ENCODE measurements around the gene SCRN2.

SCRN2 gene

GRCh38 chr17:47871048-47871447, 30.0 kb upstream of the SCRN2 start:
- DNase-seq, result no peak

- DNase-seq, result no peak
Measured at GRCh38 chr17:47870056-47870455, 29.0 kb upstream of the SCRN2 start.

- DNase-seq, result no peak
Measured at GRCh38 chr17:47869114-47869513, 28.0 kb upstream of the SCRN2 start.

GRCh38 chr17:47867813-47868533, 26.9 kb upstream of the SCRN2 start:
- no peak for DNase-seq

- DNase-seq, result no peak
Measured at GRCh38 chr17:47866941-47867340, 25.9 kb upstream of the SCRN2 start.

- no peak for DNase-seq
Measured at GRCh38 chr17:47864791-47865216, 23.7 kb upstream of the SCRN2 start.

- DNase-seq, result no peak
Measured at GRCh38 chr17:47862621-47863440, 21.8 kb upstream of the SCRN2 start.

GRCh38 chr17:47860386-47860785, 19.3 kb upstream of the SCRN2 start:
- no peak for DNase-seq

GRCh38 chr17:47857551-47858455, 16.7 kb upstream of the SCRN2 start:
- no peak for DNase-seq

- DNase-seq, result no peak
Measured at GRCh38 chr17:47856830-47857229, 15.8 kb upstream of the SCRN2 start.

- no peak for DNase-seq
Measured at GRCh38 chr17:47855737-47856136, 14.7 kb upstream of the SCRN2 start.

GRCh38 chr17:47853616-47854015, 12.5 kb upstream of the SCRN2 start:
- DNase-seq, result no peak

- DNase-seq, result no peak
Measured at GRCh38 chr17:47852113-47852949, 11.3 kb upstream of the SCRN2 start.

- DNase-seq, result no peak
Measured at GRCh38 chr17:47851764-47852112, 10.7 kb upstream of the SCRN2 start.

- peak; percentile 71 for DNase-seq
Measured at GRCh38 chr17:47850692-47851573, 9.9 kb upstream of the SCRN2 start, which contains the start of gene SP6. TSS of gene SP6 (minus strand) at chr17:47851163. CDS start at chr17:47848429, 2,734 bp downstream.

- DNase-seq, result no peak
Measured at GRCh38 chr17:47850373-47850691, 9.3 kb upstream of the SCRN2 start.

- DNase-seq, result no peak
Measured at GRCh38 chr17:47848198-47848513, 7.1 kb upstream of the SCRN2 start.

GRCh38 chr17:47847341-47848197, 6.5 kb upstream of the SCRN2 start:
- DNase-seq, result no peak

- DNase-seq, result no peak
Measured at GRCh38 chr17:47846716-47847340, 5.8 kb upstream of the SCRN2 start.

- no peak for DNase-seq
Measured at GRCh38 chr17:47845716-47846075, 4.6 kb upstream of the SCRN2 start.

All from stimulated activated CD4-positive, alpha-beta T cell treated with anti-CD3 and anti-CD28 coated beads, Interleukin-12 subunit alpha, Interleukin-12 subunit beta, amount 100 ng/mL, for 4 hours (primary cell).